H1 (cell line): ENCODE measurements around the gene ZBTB43. TPM values are rescaled to one million over a fixed set of nuclear protein-coding genes. Genes with fewer than 3 reads are reported as not detected.
"Not testable (repeated sequence)": the region's sequence is repeated elsewhere in the genome, so short reads cannot be mapped to it uniquely, and the experiment has no call there.

Experiments used
- CTCF ChIA-PET: fragments of 300-600 bp; sonication (Branson Sonifier 250); formaldehyde crosslinking; loops from one replicate; lab custom pipeline; 2021; ENCODE audit not compliant: partially characterized antibody; lab: Charles Lee
- POLR2A ChIA-PET: fragments of 300-600 bp; sonication (Branson Sonifier 250); formaldehyde crosslinking; loops from one replicate; lab custom pipeline; 2021; ENCODE audit warnings: inconsistent platforms; ENCODE audit not compliant: partially characterized antibody; lab: Charles Lee
- DNase-seq, 2 experiments: peaks; one replicate each; pipeline versions ENCODE4 v3.0.0 to v3.0.0-alpha.2; 2010 to 2022; ENCODE audit warnings: low spot score in 2 of 2, low read depth in 1 of 2, mixed read lengths in 1 of 2
- FAIRE-seq: peaks from 2 replicates; lab custom pipeline; 2011; peaks lifted over from hg19 to GRCh38; lab: Jason Lieb, UNC
- H2AFZ ChIP-seq: 2 replicates; pipeline ENCODE4 v1.8.1; 2012; ENCODE audit warnings: low read length, inconsistent platforms
- H2AK5ac ChIP-seq: 2 replicates; pipeline ENCODE4 v1.6.1; 2013; ENCODE audit warnings: low read depth, low read length
- H2BK120ac ChIP-seq: replicated peaks from 2 replicates; pipeline ENCODE3; 2013; ENCODE audit warnings: low read depth, low read length, inconsistent platforms
- H2BK12ac ChIP-seq: 2 replicates; pipeline ENCODE4 v1.6.1; 2013; ENCODE audit warnings: low read depth, low read length
- H2BK15ac ChIP-seq: 2 replicates; pipeline ENCODE4 v1.6.1; 2013; ENCODE audit warnings: low read length
- H2BK20ac ChIP-seq: 2 replicates; pipeline ENCODE4 v1.6.1; 2013; ENCODE audit warnings: low read length
- H2BK5ac ChIP-seq: 2 replicates; pipeline ENCODE4 v1.6.1; 2013; ENCODE audit warnings: low read depth, low read length
- H3K14ac ChIP-seq: 2 replicates; pipeline ENCODE4 v1.6.1; 2013; ENCODE audit warnings: inconsistent platforms; ENCODE audit not compliant: insufficient read length
- H3K18ac ChIP-seq: 2 replicates; pipeline ENCODE4 v1.6.1; 2013; ENCODE audit warnings: low read length; ENCODE audit errors: extremely low read depth
- H3K23ac ChIP-seq: 2 replicates; pipeline ENCODE4 v1.6.1; 2013; ENCODE audit warnings: inconsistent platforms; ENCODE audit not compliant: insufficient read length
- H3K23me2 ChIP-seq: 2 replicates; pipeline ENCODE4 v1.6.1; 2013; ENCODE audit warnings: low read depth, low read length
- H3K27ac ChIP-seq: 2 replicates; pipeline ENCODE4 v1.6.1; 2011; ENCODE audit warnings: low read depth, low read length, inconsistent platforms
- H3K27me3 ChIP-seq, 4 experiments: replicated peaks in 1 of 4; 1 replicate in 1 of 4; 2 replicates in 3 of 4; pipeline versions ENCODE4 v1.6.1 to v1.8.1; 2011 to 2013; ENCODE audit warnings: low read length in 3 of 4, mild to moderate bottlenecking in 3 of 4, inconsistent platforms in 2 of 4, mixed read lengths in 2 of 4, moderate library complexity in 1 of 4; ENCODE audit not compliant: control insufficient read depth in 3 of 4, insufficient read depth in 3 of 4; ENCODE audit errors: extremely low read depth in 1 of 4
- H3K36me3 ChIP-seq, 4 experiments: 2 replicates each; pipeline versions ENCODE4 v1.6.1 to v1.8.1; 2011 to 2013; ENCODE audit warnings: mild to moderate bottlenecking in 4 of 4, low read length in 3 of 4, moderate library complexity in 2 of 4, control low read depth in 1 of 4, inconsistent platforms in 1 of 4; ENCODE audit not compliant: insufficient read depth in 4 of 4, control insufficient read depth in 2 of 4
- H3K4ac ChIP-seq: replicated peaks from 2 replicates; pipeline ENCODE3; 2013; ENCODE audit warnings: low read length, low read depth, mixed read lengths, inconsistent platforms; ENCODE audit not compliant: insufficient read length
- H3K4me1 ChIP-seq, 4 experiments: replicated peaks in 1 of 4; 1 replicate in 1 of 4; 2 replicates in 3 of 4; pipeline versions ENCODE4 v1.6.1 to v1.8.1; 2011 to 2013; ENCODE audit warnings: low read length in 3 of 4, inconsistent platforms in 2 of 4, mixed read lengths in 1 of 4; ENCODE audit not compliant: insufficient read depth in 4 of 4, control insufficient read depth in 3 of 4
- H3K4me2 ChIP-seq, 2 experiments: 2 replicates each; pipeline versions ENCODE4 v1.6.1 to v1.8.1; 2011 to 2013; ENCODE audit warnings: low read depth in 2 of 2, low read length in 2 of 2, control low read depth in 1 of 2, inconsistent platforms in 1 of 2, mild to moderate bottlenecking in 1 of 2; ENCODE audit not compliant: insufficient read depth in 1 of 2
- H3K4me3 ChIP-seq, 4 experiments: fragments of 200-600, 300-600 bp in 1 of 4; sonication (generic), shearing (Covaris generic), sonication (Bioruptor Twin) in 1 of 4; 2 replicates each; pipeline versions ENCODE4 v1.5.1 to v1.8.1; 2011 to 2016; ENCODE audit warnings: low read length in 4 of 4, low read depth in 3 of 4, control low read depth in 2 of 4, inconsistent platforms in 2 of 4, mild to moderate bottlenecking in 2 of 4, mixed read lengths in 1 of 4, moderate library complexity in 1 of 4; ENCODE audit not compliant: insufficient read depth in 2 of 4; ENCODE audit errors: extremely low read depth in 1 of 4
- H3K56ac ChIP-seq: replicated peaks from 2 replicates; pipeline ENCODE3; 2013; ENCODE audit warnings: low read depth, mild to moderate bottlenecking, mixed read lengths, low read length, inconsistent platforms; ENCODE audit not compliant: insufficient read length
- H3K79me1 ChIP-seq: 2 replicates; pipeline ENCODE4 v1.6.1; 2013; ENCODE audit warnings: low read depth, low read length, control low read depth
- H3K79me2 ChIP-seq, 2 experiments: 2 replicates each; pipeline versions ENCODE4 v1.6.1 to v1.8.1; 2012 to 2013; ENCODE audit warnings: low read length in 2 of 2, mild to moderate bottlenecking in 2 of 2, inconsistent platforms in 1 of 2; ENCODE audit not compliant: insufficient read depth in 2 of 2, control insufficient read depth in 1 of 2
- H3K9ac ChIP-seq, 4 experiments: replicated peaks in 1 of 4; 1 replicate in 1 of 4; 2 replicates in 3 of 4; pipeline versions ENCODE4 v1.6.1 to v1.8.1; 2011 to 2013; ENCODE audit warnings: low read depth in 3 of 4, low read length in 3 of 4, control low read depth in 2 of 4, mild to moderate bottlenecking in 2 of 4, moderate library complexity in 2 of 4, inconsistent platforms in 1 of 4; ENCODE audit errors: extremely low read depth in 1 of 4
- H3K9me3 ChIP-seq, 2 experiments: 2 replicates each; pipeline versions ENCODE4 v1.6.1 to v1.8.1; 2012 to 2013; ENCODE audit warnings: mild to moderate bottlenecking in 2 of 2, moderate library complexity in 2 of 2, control low read depth in 1 of 2, inconsistent platforms in 1 of 2, low read depth in 1 of 2, low read length in 1 of 2, mixed read lengths in 1 of 2; ENCODE audit not compliant: insufficient read depth in 2 of 2
- H4K20me1 ChIP-seq, 2 experiments: replicated peaks in 1 of 2; 2 replicates each; pipeline versions ENCODE3 to v1.8.1; 2011 to 2013; ENCODE audit warnings: inconsistent platforms in 2 of 2, low read length in 2 of 2, mild to moderate bottlenecking in 1 of 2; ENCODE audit not compliant: insufficient read depth in 2 of 2, control insufficient read depth in 1 of 2
- H4K5ac ChIP-seq: 2 replicates; pipeline ENCODE4 v1.6.1; 2013; ENCODE audit warnings: low read length, low read depth, mixed read lengths, inconsistent platforms; ENCODE audit not compliant: insufficient read length
- H4K8ac ChIP-seq: 2 replicates; pipeline ENCODE4 v1.8.0; 2013; ENCODE audit warnings: mild to moderate bottlenecking, moderate library complexity, low read length, inconsistent platforms; ENCODE audit not compliant: insufficient read depth; ENCODE audit errors: extremely low read depth
- H4K91ac ChIP-seq: replicated peaks from 2 replicates; pipeline ENCODE3; 2013; ENCODE audit warnings: low read length, mixed read lengths, inconsistent platforms; ENCODE audit not compliant: insufficient read length
- WGBS, 2 experiments: shearing (Covaris generic) in 1 of 2; methylation state at CpG; one replicate each; pipeline versions ENCODE4 v1.1.6 to v1.1.7; 2013 to 2015; ENCODE audit warnings: low lambda C conversion rate in 2 of 2, mixed read lengths in 2 of 2, inconsistent platforms in 1 of 2, low coverage in 1 of 2, missing lambda C conversion rate in 1 of 2; ENCODE audit not compliant: insufficient replicate concordance in 2 of 2, insufficient coverage in 1 of 2, insufficient read length in 1 of 2; ENCODE audit errors: extremely low coverage in 1 of 2, missing lambda C conversion rate in 1 of 2; 5-methylcytosine and 5-hydroxymethylcytosine counted together
- polyA plus RNA-seq, 7 experiments: library from polyadenylated mRNA; depleted of rRNA in 3 of 7; stranded (reverse) in 5 of 7; unstranded in 2 of 7; fragments of >200 nt in 5 of 7; fragments of 200-250 nt in 2 of 7; gene quantifications; 1 replicate in 5 of 7; 2 replicates in 1 of 7; 4 replicates in 1 of 7; pipeline versions ENCODE4 v1.2.1 to v1.2.3, GENCODE V29; 2011 to 2013; ENCODE audit warnings: missing spikeins in 2 of 7, mixed read lengths in 2 of 7
- total RNA-seq: library from RNA; stranded (reverse); fragmentation: NEBNext Ultra II Directional; extraction: Animal tissue kit (Norgen Biotek cat#: 25700); gene quantifications from 2 replicates; pipeline ENCODE4 v1.2.1, GENCODE V29; 2021

The ZBTB43 gene
- total and polyA plus RNA-seq, 2 of the 8 experiments (the other 6 are each of a cell fraction or from before 2014, with no cell fraction given): 4.1 to 16.7 TPM

DNA sequence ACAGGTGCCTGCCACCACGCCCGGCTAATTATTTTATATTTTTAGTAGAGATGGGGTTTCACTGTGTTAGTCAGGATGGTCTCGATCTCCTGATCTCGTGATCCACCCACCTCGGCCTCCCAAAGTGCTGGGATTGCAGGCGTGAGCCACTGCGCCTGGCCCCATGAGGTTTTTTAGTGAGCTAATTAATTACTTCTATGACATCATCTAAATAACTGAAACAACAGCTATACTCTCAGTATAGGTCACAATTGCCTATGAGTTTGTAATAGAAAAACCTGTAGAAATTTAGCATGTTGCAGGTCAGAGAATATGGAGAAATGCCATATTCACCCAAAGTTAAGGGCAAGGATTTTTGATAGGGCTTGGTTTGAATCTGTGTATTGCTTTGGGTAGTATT, 12.8 kb downstream of the ZBTB43 start:
- H3K4me3 ChIP-seq: not testable (repeated sequence)
- H3K9me3 ChIP-seq: peaks cover 4 to 11% of the 10 kb centered on the region in 2 experiments; a peak in 2 of 4 replicates

More for the DNA sequence above, 12.8 kb downstream of the ZBTB43 start:
- H3K56ac ChIP-seq, H3K79me1 ChIP-seq, POLR2A ChIA-PET, H3K23ac ChIP-seq, H3K27me3 ChIP-seq, H2BK15ac ChIP-seq, DNase-seq, H3K23me2 ChIP-seq, H2BK5ac ChIP-seq, H3K18ac ChIP-seq, H4K20me1 ChIP-seq, H2AFZ ChIP-seq, H2AK5ac ChIP-seq, H3K9ac ChIP-seq, FAIRE-seq, H3K4ac ChIP-seq, H4K8ac ChIP-seq, H3K14ac ChIP-seq, H2BK20ac ChIP-seq, H2BK12ac ChIP-seq, H3K27ac ChIP-seq, H2BK120ac ChIP-seq, H3K4me1 ChIP-seq, H4K5ac ChIP-seq, H4K91ac ChIP-seq, H3K4me2 ChIP-seq: not testable (repeated sequence)
- Histone ChIP-seq H3K36me3 (peaks cover 0 to 16% (median 7%) of the 10 kb centered on the region in 4 experiments; a peak in 6 of 8 replicates), H3K79me2 (peaks cover 0 to 49% of the 10 kb centered on the region in 2 experiments; a peak in 3 of 4 replicates)
- WGBS, 2 experiments: 97% methylated on average over 7 of the region's 7 CpGs; no CpG with 5 or more reads in 1 of the 2 experiments
- CTCF ChIA-PET: interaction anchor here (1.2 kb wide), 1 partner anchor 27 kb away, joined by 3 read pairs; no protein-coding TSS in a partner anchor
